ENCODE measurements around the gene CHRNB2. TPM values are rescaled to one million over a fixed set of nuclear protein-coding genes. Genes with fewer than 3 reads are reported as not detected.

The CHRNB2 gene
- total RNA-seq, 4 donors from 2014 or later, result under 0.01 to 0.65 (median 0.19) TPM

- Histone ChIP-seq H3K4me1 (peaks cover 22 to 43% (median 24%) of the 10 kb centered on the region in 4 donors), H3K36me3 (peaks cover 0 to 6% (median 0%) of the 10 kb centered on the region in 4 donors), H3K27me3 (no peaks in the 10 kb centered on the region), H3K27ac (replicated peaks in 1 of 4) (no peak overlapping the region), H3K9me3 (peaks cover 0 to 7% (median 2%) of the 10 kb centered on the region in 4 donors), H3K4me3 (no peak overlapping the region)
- TF ChIP-seq POLR2A (IDR thresholded peaks at IDR 0.05; ENCODE audit: low read depth) (no peak), EP300 (IDR thresholded peaks at IDR 0.05) (no peak), CTCF (IDR thresholded peaks at IDR 0.05) (no peak), POLR2AphosphoS5 (IDR thresholded peaks at IDR 0.05) (no peak)
- DNase-seq (ENCODE audit: extremely low spot score), result no peak
- intact Hi-C loops (cut with DNase I), result no loop called here
- 86% methylated on average over 8 of the region's 8 CpGs for WGBS
These were observed 57.4 kb downstream of the CHRNB2 start for GRCh38 chr1:154624746-154625643.

GRCh38 chr1:154626456-154627256 is 59.1 kb downstream of the CHRNB2 start:
- intact Hi-C loops (cut with DNase I), result no loop called here
- TF ChIP-seq POLR2AphosphoS5 (IDR thresholded peaks at IDR 0.05), result no peak
- TF ChIP-seq CTCF (IDR thresholded peaks at IDR 0.05), result no peak
- no peak for TF ChIP-seq EP300 (IDR thresholded peaks at IDR 0.05)
- TF ChIP-seq POLR2A (IDR thresholded peaks at IDR 0.05; ENCODE audit: low read depth), result no peak
- DNase-seq (ENCODE audit: extremely low spot score), result no peak
- H3K4me3 ChIP-seq, result peak overlapping the region; percentile 90 to 99 (median 96)
- H3K36me3 ChIP-seq, result peaks cover 0 to 6% (median 0%) of the 10 kb centered on the region in 4 donors
- peaks cover 22 to 43% (median 24%) of the 10 kb centered on the region in 4 donors for H3K4me1 ChIP-seq
- peak overlapping the region; percentile 91 to 98 (median 95) for H3K27ac ChIP-seq (replicated peaks in 1 of 4)
- H3K27me3 ChIP-seq, result no peaks in the 10 kb centered on the region
- peaks cover 0 to 7% (median 2%) of the 10 kb centered on the region in 4 donors for H3K9me3 ChIP-seq
- 34% methylated on average over 8 of the region's 10 CpGs for WGBS

GRCh38 chr1:154627257-154628120 is 59.9 kb downstream of the CHRNB2 start:
- peaks cover 0 to 7% (median 2%) of the 10 kb centered on the region in 4 donors for H3K9me3 ChIP-seq
- H3K4me1 ChIP-seq, result peaks cover 18 to 36% (median 24%) of the 10 kb centered on the region in 4 donors
- H3K27me3 ChIP-seq, result no peaks in the 10 kb centered on the region
- H3K36me3 ChIP-seq, result peaks cover 0 to 4% (median 0%) of the 10 kb centered on the region in 4 donors
- peak overlapping the region; percentile 90 to 99 (median 96) for H3K4me3 ChIP-seq
- WGBS, result 0% methylated on average over 11 of the region's 70 CpGs
- H3K27ac ChIP-seq (replicated peaks in 1 of 4), result peak overlapping the region; percentile 91 to 98 (median 95)
- peak; percentile 97 for DNase-seq (ENCODE audit: extremely low spot score)
- TF ChIP-seq POLR2AphosphoS5 (IDR thresholded peaks at IDR 0.05) (peak; percentile 73 to 81), POLR2A (IDR thresholded peaks at IDR 0.05; ENCODE audit: low read depth) (no peak), EP300 (IDR thresholded peaks at IDR 0.05) (no peak), CTCF (IDR thresholded peaks at IDR 0.05) (peak in 2 of 3 experiments; percentile 3 to 23)
- intact Hi-C loops (cut with DNase I), result no loop called here

GRCh38 chr1:154628121-154628405 is 60.5 kb downstream of the CHRNB2 start:
- 11% methylated on average over 5 of the region's 5 CpGs for WGBS
- peak overlapping the region; percentile 90 to 99 (median 96) for H3K4me3 ChIP-seq
- H3K27me3 ChIP-seq, result no peaks in the 10 kb centered on the region
- peaks cover 0 to 7% (median 2%) of the 10 kb centered on the region in 4 donors for H3K9me3 ChIP-seq
- H3K4me1 ChIP-seq, result peaks cover 18 to 31% (median 23%) of the 10 kb centered on the region in 4 donors
- intact Hi-C loops (cut with DNase I), result no loop called here
- TF ChIP-seq CTCF (IDR thresholded peaks at IDR 0.05) (peak in 1 of 3 experiments; percentile 3), POLR2AphosphoS5 (IDR thresholded peaks at IDR 0.05) (no peak)
- no peak for DNase-seq (ENCODE audit: extremely low spot score)
- H3K36me3 ChIP-seq, result peaks cover 0 to 3% (median 0%) of the 10 kb centered on the region in 4 donors
- H3K27ac ChIP-seq (replicated peaks in 1 of 4), result peak overlapping the region; percentile 91 to 98 (median 95)

Measured in esophagus muscularis mucosa (tissue), 4 donors.